ENCODE results near the gene TRIM7.
A peak's percentile ranks its signal among the peaks of the same experiment; 100 is the strongest.

The TRIM7 gene

GRCh38 chr5:181200816-181201215, 4.2 kb downstream of the TRIM7 start:
- Histone ChIP-seq H3K36me3 (ENCODE audit: insufficient read depth, low read length) (no peaks in the 10 kb centered on the region), H3K27me3 (ENCODE audit: insufficient read depth, low read length) (peaks cover 54% of the 10 kb centered on the region), H3K4me1 (ENCODE audit: insufficient read depth, low read length) (peaks cover 8% of the 10 kb centered on the region), H2AFZ (ENCODE audit: low read depth, low read length) (no peak overlapping the region), H3K4me3 (ENCODE audit: low read length) (no peak overlapping the region), H3K9me3 (ENCODE audit: low read length) (no peaks in the 10 kb centered on the region)

- no peaks in the 10 kb centered on the region for H3K9me3 ChIP-seq (ENCODE audit: low read length)
- peaks cover 2% of the 10 kb centered on the region for H3K4me1 ChIP-seq (ENCODE audit: insufficient read depth, low read length)
- H3K36me3 ChIP-seq (ENCODE audit: insufficient read depth, low read length), result no peaks in the 10 kb centered on the region
- H3K4me3 ChIP-seq (ENCODE audit: low read length), result no peak overlapping the region
- no peak overlapping the region for H2AFZ ChIP-seq (ENCODE audit: low read depth, low read length)
- peaks cover 54% of the 10 kb centered on the region for H3K27me3 ChIP-seq (ENCODE audit: insufficient read depth, low read length)
Observed at GRCh38 chr5:181199881-181200638, 4.9 kb downstream of the TRIM7 start.

- no peaks in the 10 kb centered on the region for H3K4me1 ChIP-seq (ENCODE audit: insufficient read depth, low read length)
- H3K4me3 ChIP-seq (ENCODE audit: low read length), result no peak overlapping the region
- H3K36me3 ChIP-seq (ENCODE audit: insufficient read depth, low read length), result no peaks in the 10 kb centered on the region
- H2AFZ ChIP-seq (ENCODE audit: low read depth, low read length), result no peak overlapping the region
- H3K27me3 ChIP-seq (ENCODE audit: insufficient read depth, low read length), result peaks cover 52% of the 10 kb centered on the region
- no peaks in the 10 kb centered on the region for H3K9me3 ChIP-seq (ENCODE audit: low read length)
Observed at GRCh38 chr5:181198905-181199519, 6.0 kb downstream of the TRIM7 start.

GRCh38 chr5:181198106-181198685, 6.8 kb downstream of the TRIM7 start:
- H3K9me3 ChIP-seq (ENCODE audit: low read length), result no peaks in the 10 kb centered on the region
- peaks cover 43% of the 10 kb centered on the region for H3K27me3 ChIP-seq (ENCODE audit: insufficient read depth, low read length)
- H3K4me1 ChIP-seq (ENCODE audit: insufficient read depth, low read length), result no peaks in the 10 kb centered on the region
- no peaks in the 10 kb centered on the region for H3K36me3 ChIP-seq (ENCODE audit: insufficient read depth, low read length)
- no peak overlapping the region for H3K4me3 ChIP-seq (ENCODE audit: low read length)
- H2AFZ ChIP-seq (ENCODE audit: low read depth, low read length), result no peak overlapping the region

- Histone ChIP-seq H3K27me3 (ENCODE audit: insufficient read depth, low read length) (peaks cover 37% of the 10 kb centered on the region), H3K4me1 (ENCODE audit: insufficient read depth, low read length) (no peaks in the 10 kb centered on the region), H3K4me3 (ENCODE audit: low read length) (no peak overlapping the region), H3K9me3 (ENCODE audit: low read length) (no peaks in the 10 kb centered on the region), H3K36me3 (ENCODE audit: insufficient read depth, low read length) (no peaks in the 10 kb centered on the region), H2AFZ (ENCODE audit: low read depth, low read length) (no peak overlapping the region)
Observed at GRCh38 chr5:181197326-181197951, 7.6 kb downstream of the TRIM7 start.

GRCh38 chr5:181195249-181195761, 9.7 kb downstream of the TRIM7 start:
- H3K27me3 ChIP-seq (ENCODE audit: insufficient read depth, low read length), result peaks cover 22% of the 10 kb centered on the region

GRCh38 chr5:181194489-181195248, 10.3 kb downstream of the TRIM7 start:
- no peak overlapping the region for H3K4me3 ChIP-seq (ENCODE audit: low read length)
- peaks cover 17% of the 10 kb centered on the region for H3K27me3 ChIP-seq (ENCODE audit: insufficient read depth, low read length)
- no peaks in the 10 kb centered on the region for H3K36me3 ChIP-seq (ENCODE audit: insufficient read depth, low read length)
- peaks cover 16% of the 10 kb centered on the region for H3K4me1 ChIP-seq (ENCODE audit: insufficient read depth, low read length)
- no peak overlapping the region for H2AFZ ChIP-seq (ENCODE audit: low read depth, low read length)
- H3K9me3 ChIP-seq (ENCODE audit: low read length), result no peaks in the 10 kb centered on the region

More at GRCh38 chr5:181195249-181195761, 9.7 kb downstream of the TRIM7 start:
- Histone ChIP-seq H3K9me3 (ENCODE audit: low read length) (no peaks in the 10 kb centered on the region), H3K4me1 (ENCODE audit: insufficient read depth, low read length) (peaks cover 10% of the 10 kb centered on the region), H2AFZ (ENCODE audit: low read depth, low read length) (no peak overlapping the region), H3K36me3 (ENCODE audit: insufficient read depth, low read length) (no peaks in the 10 kb centered on the region), H3K4me3 (ENCODE audit: low read length) (no peak overlapping the region)

GRCh38 chr5:181193656-181194055, 11.3 kb downstream of the TRIM7 start:
- H3K4me3 ChIP-seq (ENCODE audit: low read length), result no peak overlapping the region
- H3K9me3 ChIP-seq (ENCODE audit: low read length), result no peaks in the 10 kb centered on the region

GRCh38 chr5:181192337-181193046, 12.5 kb downstream of the TRIM7 start:
- no peaks in the 10 kb centered on the region for H3K36me3 ChIP-seq (ENCODE audit: insufficient read depth, low read length)
- peaks cover 22% of the 10 kb centered on the region for H3K4me1 ChIP-seq (ENCODE audit: insufficient read depth, low read length)
- H3K4me3 ChIP-seq (ENCODE audit: low read length), result peak overlapping the region; percentile 71
- H3K9me3 ChIP-seq (ENCODE audit: low read length), result no peaks in the 10 kb centered on the region
- H2AFZ ChIP-seq (ENCODE audit: low read depth, low read length), result peak overlapping the region; percentile 52
- no peaks in the 10 kb centered on the region for H3K27me3 ChIP-seq (ENCODE audit: insufficient read depth, low read length)

More at GRCh38 chr5:181193656-181194055, 11.3 kb downstream of the TRIM7 start:
- Histone ChIP-seq H3K27me3 (ENCODE audit: insufficient read depth, low read length) (peaks cover 7% of the 10 kb centered on the region), H3K36me3 (ENCODE audit: insufficient read depth, low read length) (no peaks in the 10 kb centered on the region), H2AFZ (ENCODE audit: low read depth, low read length) (no peak overlapping the region), H3K4me1 (ENCODE audit: insufficient read depth, low read length) (peaks cover 22% of the 10 kb centered on the region)

- H3K4me3 ChIP-seq (ENCODE audit: low read length), result peak overlapping the region; percentile 71
- H3K4me1 ChIP-seq (ENCODE audit: insufficient read depth, low read length), result peaks cover 22% of the 10 kb centered on the region
- no peaks in the 10 kb centered on the region for H3K9me3 ChIP-seq (ENCODE audit: low read length)
- H2AFZ ChIP-seq (ENCODE audit: low read depth, low read length), result peak overlapping the region; percentile 52
- no peaks in the 10 kb centered on the region for H3K27me3 ChIP-seq (ENCODE audit: insufficient read depth, low read length)
- H3K36me3 ChIP-seq (ENCODE audit: insufficient read depth, low read length), result no peaks in the 10 kb centered on the region
Observed at GRCh38 chr5:181191526-181192336, 13.3 kb downstream of the TRIM7 start.

GRCh38 chr5:181190711-181191525, 14.1 kb downstream of the TRIM7 start:
- Histone ChIP-seq H3K9me3 (ENCODE audit: low read length) (no peaks in the 10 kb centered on the region), H2AFZ (ENCODE audit: low read depth, low read length) (peak overlapping the region; percentile 39), H3K36me3 (ENCODE audit: insufficient read depth, low read length) (no peaks in the 10 kb centered on the region), H3K4me3 (ENCODE audit: low read length) (peak overlapping the region; percentile 71), H3K27me3 (ENCODE audit: insufficient read depth, low read length) (no peaks in the 10 kb centered on the region), H3K4me1 (ENCODE audit: insufficient read depth, low read length) (peaks cover 22% of the 10 kb centered on the region)

All from neuron (in vitro differentiated cells).